ENCODE data around the gene CCNB1IP1. TPM values are rescaled to one million over a fixed set of nuclear protein-coding genes. Genes with fewer than 3 reads are reported as not detected.

CCNB1IP1 gene
- total RNA-seq, 1 experiment from 2014 or later, result 151 TPM

DNA sequence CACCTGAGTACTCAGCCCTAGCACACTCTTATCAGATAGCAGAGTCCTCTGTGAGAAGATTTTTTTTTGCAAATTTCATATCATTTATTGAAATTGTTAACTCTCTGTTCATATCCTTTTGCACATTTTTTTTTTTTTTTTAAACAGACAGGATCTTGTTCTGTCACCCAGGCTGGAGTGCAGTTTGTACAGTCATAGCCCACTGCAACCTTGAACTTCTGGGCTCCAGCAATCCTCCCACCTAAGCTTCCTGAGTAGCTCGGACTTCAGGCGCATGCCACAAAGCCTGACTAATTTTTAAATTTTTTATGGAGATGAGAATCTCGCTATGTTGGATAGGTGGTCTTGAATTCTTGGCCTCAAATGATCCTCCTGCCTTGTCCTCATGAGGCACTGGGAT is 14.7 kb upstream of the CCNB1IP1 start:
- TF ChIP-seq, protein P1, sequence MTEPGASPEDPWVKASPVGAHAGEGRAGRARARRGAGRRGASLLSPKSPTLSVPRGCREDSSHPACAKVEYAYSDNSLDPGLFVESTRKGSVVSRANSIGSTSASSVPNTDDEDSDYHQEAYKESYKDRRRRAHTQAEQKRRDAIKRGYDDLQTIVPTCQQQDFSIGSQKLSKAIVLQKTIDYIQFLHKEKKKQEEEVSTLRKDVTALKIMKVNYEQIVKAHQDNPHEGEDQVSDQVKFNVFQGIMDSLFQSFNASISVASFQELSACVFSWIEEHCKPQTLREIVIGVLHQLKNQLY (CRISPR knock-in tag; IDR thresholded peaks at IDR 0.05), result no peak
- TF ChIP-seq, protein P2, sequence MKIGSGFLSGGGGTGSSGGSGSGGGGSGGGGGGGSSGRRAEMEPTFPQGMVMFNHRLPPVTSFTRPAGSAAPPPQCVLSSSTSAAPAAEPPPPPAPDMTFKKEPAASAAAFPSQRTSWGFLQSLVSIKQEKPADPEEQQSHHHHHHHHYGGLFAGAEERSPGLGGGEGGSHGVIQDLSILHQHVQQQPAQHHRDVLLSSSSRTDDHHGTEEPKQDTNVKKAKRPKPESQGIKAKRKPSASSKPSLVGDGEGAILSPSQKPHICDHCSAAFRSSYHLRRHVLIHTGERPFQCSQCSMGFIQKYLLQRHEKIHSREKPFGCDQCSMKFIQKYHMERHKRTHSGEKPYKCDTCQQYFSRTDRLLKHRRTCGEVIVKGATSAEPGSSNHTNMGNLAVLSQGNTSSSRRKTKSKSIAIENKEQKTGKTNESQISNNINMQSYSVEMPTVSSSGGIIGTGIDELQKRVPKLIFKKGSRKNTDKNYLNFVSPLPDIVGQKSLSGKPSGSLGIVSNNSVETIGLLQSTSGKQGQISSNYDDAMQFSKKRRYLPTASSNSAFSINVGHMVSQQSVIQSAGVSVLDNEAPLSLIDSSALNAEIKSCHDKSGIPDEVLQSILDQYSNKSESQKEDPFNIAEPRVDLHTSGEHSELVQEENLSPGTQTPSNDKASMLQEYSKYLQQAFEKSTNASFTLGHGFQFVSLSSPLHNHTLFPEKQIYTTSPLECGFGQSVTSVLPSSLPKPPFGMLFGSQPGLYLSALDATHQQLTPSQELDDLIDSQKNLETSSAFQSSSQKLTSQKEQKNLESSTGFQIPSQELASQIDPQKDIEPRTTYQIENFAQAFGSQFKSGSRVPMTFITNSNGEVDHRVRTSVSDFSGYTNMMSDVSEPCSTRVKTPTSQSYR (CRISPR knock-in tag; IDR thresholded peaks at IDR 0.05), result no peak
- TF ChIP-seq, protein P3, sequence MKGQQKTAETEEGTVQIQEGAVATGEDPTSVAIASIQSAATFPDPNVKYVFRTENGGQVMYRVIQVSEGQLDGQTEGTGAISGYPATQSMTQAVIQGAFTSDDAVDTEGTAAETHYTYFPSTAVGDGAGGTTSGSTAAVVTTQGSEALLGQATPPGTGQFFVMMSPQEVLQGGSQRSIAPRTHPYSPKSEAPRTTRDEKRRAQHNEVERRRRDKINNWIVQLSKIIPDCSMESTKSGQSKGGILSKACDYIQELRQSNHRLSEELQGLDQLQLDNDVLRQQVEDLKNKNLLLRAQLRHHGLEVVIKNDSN (CRISPR knock-in tag; IDR thresholded peaks at IDR 0.05), result no peak
- TF ChIP-seq FOXK1 (CRISPR knock-in tag; IDR thresholded peaks at IDR 0.05), result no peak
- TF ChIP-seq FOXP1 (CRISPR knock-in tag; IDR thresholded peaks at IDR 0.05; ENCODE audit: borderline replicate concordance), result no peak
- no peak for TF ChIP-seq TEAD4 (CRISPR knock-in tag; IDR thresholded peaks at IDR 0.05)
- H3K27ac Mint-ChIP-seq, result no peak overlapping the region
- no peak for ATAC-seq
- peaks cover 58% of the 10 kb centered on the region for H3K36me3 Mint-ChIP-seq
- no peaks in the 10 kb centered on the region for H3K27me3 Mint-ChIP-seq (ENCODE audit: low read depth)
- POLR2A ChIA-PET, result no interaction called here
- H3K4me3 Mint-ChIP-seq, result no peak overlapping the region
- CTCF ChIA-PET, result no interaction called here
- H3K4me1 Mint-ChIP-seq, result peaks cover 7% of the 10 kb centered on the region
- H3K9me3 Mint-ChIP-seq, result no peaks in the 10 kb centered on the region
- no peak for DNase-seq (ENCODE audit: low spot score)

DNA sequence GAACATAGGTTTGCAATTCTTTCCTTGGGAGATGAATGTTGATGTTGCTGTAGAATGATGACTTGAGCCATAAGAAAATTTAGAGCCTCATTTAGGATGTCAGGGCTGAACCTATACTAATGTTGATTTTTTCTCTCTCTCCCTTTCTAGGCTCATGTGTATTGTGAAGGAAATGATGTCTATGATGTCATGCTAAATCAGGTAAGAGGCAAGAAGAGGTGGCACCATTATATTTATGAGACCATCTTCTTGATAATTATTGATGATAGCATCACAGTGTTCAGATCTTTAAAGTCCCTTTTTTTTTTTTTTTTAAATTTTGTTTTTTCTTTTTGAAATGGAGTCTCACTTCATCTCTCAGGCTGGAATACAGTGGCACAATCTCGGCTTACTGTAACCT is 13.6 kb upstream of the CCNB1IP1 start:
- Mint-ChIP-seq H3K27ac (no peak overlapping the region), H3K36me3 (peaks cover 47% of the 10 kb centered on the region), H3K4me1 (peaks cover 7% of the 10 kb centered on the region), H3K9me3 (no peaks in the 10 kb centered on the region), H3K27me3 (ENCODE audit: low read depth) (no peaks in the 10 kb centered on the region), H3K4me3 (no peak overlapping the region)
- POLR2A ChIA-PET, result no interaction called here
- TF ChIP-seq ZNF416 (CRISPR knock-in tag; IDR thresholded peaks at IDR 0.05), result no peak
- DNase-seq (ENCODE audit: low spot score) (no peak), ATAC-seq (no peak)
- CTCF ChIA-PET, result no interaction called here

DNA sequence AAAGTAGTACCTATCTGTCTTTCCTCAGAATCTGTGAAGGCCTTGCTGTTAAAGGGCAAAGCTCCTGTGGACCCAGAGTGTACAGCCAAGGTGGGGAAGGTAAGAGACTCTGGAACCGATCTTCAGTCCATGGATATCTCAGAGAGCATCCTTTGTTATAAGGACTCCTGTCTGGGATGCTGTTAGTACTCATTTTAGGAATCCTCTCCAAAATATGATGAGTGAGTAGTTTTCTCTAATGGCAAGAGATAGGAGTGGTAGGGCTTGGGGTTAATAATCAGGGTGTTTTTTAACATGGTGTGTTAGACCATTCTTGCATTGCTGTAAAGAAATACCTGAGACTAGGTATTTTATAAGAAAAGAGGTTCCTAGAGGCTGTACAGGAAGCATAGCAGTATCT is 12.3 kb upstream of the CCNB1IP1 start:
- H3K27ac Mint-ChIP-seq, result no peak overlapping the region
- no peaks in the 10 kb centered on the region for H3K9me3 Mint-ChIP-seq
- ATAC-seq, result no peak
- peaks cover 37% of the 10 kb centered on the region for H3K36me3 Mint-ChIP-seq
- H3K27me3 Mint-ChIP-seq (ENCODE audit: low read depth), result no peaks in the 10 kb centered on the region
- peaks cover 8% of the 10 kb centered on the region for H3K4me1 Mint-ChIP-seq
- no peak for DNase-seq (ENCODE audit: low spot score)
- ChIA-PET POLR2A (no interaction called here), CTCF (no interaction called here)
- H3K4me3 Mint-ChIP-seq, result peak overlapping the region; percentile 20; the same call in 1 of the 2 replicates
- TF ChIP-seq ZNF416 (CRISPR knock-in tag; IDR thresholded peaks at IDR 0.05), result no peak
- no peak for TF ChIP-seq GTF2I (CRISPR knock-in tag; conservative IDR thresholded peaks at IDR 0.05)
- TF ChIP-seq ZNF396 (CRISPR knock-in tag; IDR thresholded peaks at IDR 0.05; ENCODE audit: borderline replicate concordance), result no peak
- TF ChIP-seq RORB (CRISPR knock-in tag; IDR thresholded peaks at IDR 0.05), result no peak
- TF ChIP-seq, protein P4, sequence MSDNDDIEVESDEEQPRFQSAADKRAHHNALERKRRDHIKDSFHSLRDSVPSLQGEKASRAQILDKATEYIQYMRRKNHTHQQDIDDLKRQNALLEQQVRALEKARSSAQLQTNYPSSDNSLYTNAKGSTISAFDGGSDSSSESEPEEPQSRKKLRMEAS (CRISPR knock-in tag; IDR thresholded peaks at IDR 0.05), result no peak
- no peak for TF ChIP-seq JUN (CRISPR knock-in tag; IDR thresholded peaks at IDR 0.05)
- TF ChIP-seq, protein P5, sequence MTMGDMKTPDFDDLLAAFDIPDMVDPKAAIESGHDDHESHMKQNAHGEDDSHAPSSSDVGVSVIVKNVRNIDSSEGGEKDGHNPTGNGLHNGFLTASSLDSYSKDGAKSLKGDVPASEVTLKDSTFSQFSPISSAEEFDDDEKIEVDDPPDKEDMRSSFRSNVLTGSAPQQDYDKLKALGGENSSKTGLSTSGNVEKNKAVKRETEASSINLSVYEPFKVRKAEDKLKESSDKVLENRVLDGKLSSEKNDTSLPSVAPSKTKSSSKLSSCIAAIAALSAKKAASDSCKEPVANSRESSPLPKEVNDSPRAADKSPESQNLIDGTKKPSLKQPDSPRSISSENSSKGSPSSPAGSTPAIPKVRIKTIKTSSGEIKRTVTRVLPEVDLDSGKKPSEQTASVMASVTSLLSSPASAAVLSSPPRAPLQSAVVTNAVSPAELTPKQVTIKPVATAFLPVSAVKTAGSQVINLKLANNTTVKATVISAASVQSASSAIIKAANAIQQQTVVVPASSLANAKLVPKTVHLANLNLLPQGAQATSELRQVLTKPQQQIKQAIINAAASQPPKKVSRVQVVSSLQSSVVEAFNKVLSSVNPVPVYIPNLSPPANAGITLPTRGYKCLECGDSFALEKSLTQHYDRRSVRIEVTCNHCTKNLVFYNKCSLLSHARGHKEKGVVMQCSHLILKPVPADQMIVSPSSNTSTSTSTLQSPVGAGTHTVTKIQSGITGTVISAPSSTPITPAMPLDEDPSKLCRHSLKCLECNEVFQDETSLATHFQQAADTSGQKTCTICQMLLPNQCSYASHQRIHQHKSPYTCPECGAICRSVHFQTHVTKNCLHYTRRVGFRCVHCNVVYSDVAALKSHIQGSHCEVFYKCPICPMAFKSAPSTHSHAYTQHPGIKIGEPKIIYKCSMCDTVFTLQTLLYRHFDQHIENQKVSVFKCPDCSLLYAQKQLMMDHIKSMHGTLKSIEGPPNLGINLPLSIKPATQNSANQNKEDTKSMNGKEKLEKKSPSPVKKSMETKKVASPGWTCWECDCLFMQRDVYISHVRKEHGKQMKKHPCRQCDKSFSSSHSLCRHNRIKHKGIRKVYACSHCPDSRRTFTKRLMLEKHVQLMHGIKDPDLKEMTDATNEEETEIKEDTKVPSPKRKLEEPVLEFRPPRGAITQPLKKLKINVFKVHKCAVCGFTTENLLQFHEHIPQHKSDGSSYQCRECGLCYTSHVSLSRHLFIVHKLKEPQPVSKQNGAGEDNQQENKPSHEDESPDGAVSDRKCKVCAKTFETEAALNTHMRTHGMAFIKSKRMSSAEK (CRISPR knock-in tag; IDR thresholded peaks at IDR 0.05; ENCODE audit: borderline replicate concordance), result no peak
- no peak for TF ChIP-seq NFATC4 (CRISPR knock-in tag; IDR thresholded peaks at IDR 0.05)
- TF ChIP-seq, protein P6, sequence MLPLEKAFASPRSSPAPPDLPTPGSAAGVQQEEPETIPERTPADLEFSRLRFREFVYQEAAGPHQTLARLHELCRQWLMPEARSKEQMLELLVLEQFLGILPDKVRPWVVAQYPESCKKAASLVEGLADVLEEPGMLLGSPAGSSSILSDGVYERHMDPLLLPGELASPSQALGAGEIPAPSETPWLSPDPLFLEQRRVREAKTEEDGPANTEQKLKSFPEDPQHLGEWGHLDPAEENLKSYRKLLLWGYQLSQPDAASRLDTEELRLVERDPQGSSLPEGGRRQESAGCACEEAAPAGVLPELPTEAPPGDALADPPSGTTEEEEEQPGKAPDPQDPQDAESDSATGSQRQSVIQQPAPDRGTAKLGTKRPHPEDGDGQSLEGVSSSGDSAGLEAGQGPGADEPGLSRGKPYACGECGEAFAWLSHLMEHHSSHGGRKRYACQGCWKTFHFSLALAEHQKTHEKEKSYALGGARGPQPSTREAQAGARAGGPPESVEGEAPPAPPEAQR (CRISPR knock-in tag; IDR thresholded peaks at IDR 0.05), result no peak
- TF ChIP-seq, protein P7, sequence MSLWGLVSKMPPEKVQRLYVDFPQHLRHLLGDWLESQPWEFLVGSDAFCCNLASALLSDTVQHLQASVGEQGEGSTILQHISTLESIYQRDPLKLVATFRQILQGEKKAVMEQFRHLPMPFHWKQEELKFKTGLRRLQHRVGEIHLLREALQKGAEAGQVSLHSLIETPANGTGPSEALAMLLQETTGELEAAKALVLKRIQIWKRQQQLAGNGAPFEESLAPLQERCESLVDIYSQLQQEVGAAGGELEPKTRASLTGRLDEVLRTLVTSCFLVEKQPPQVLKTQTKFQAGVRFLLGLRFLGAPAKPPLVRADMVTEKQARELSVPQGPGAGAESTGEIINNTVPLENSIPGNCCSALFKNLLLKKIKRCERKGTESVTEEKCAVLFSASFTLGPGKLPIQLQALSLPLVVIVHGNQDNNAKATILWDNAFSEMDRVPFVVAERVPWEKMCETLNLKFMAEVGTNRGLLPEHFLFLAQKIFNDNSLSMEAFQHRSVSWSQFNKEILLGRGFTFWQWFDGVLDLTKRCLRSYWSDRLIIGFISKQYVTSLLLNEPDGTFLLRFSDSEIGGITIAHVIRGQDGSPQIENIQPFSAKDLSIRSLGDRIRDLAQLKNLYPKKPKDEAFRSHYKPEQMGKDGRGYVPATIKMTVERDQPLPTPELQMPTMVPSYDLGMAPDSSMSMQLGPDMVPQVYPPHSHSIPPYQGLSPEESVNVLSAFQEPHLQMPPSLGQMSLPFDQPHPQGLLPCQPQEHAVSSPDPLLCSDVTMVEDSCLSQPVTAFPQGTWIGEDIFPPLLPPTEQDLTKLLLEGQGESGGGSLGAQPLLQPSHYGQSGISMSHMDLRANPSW (CRISPR knock-in tag; conservative IDR thresholded peaks at IDR 0.05; ENCODE audit: low read depth), result no peak
- TF ChIP-seq GABPB1 (CRISPR knock-in tag; IDR thresholded peaks at IDR 0.05), result no peak
- no peak for TF ChIP-seq ETV6 (CRISPR knock-in tag; IDR thresholded peaks at IDR 0.05)
- TF ChIP-seq ZNF121 (CRISPR knock-in tag; IDR thresholded peaks at IDR 0.05), result no peak
